HG03342 (cell line): ENCODE data around the gene TCF20.

ENCODE experiments used
- ATAC-seq: cut with Tn5 transposase; IDR thresholded peaks from one replicate; pipeline ENCODE4 v1.9.1; 2021; ENCODE audit warnings: mild to moderate bottlenecking, moderate library complexity; ENCODE audit not compliant: unreplicated experiment

Gene TCF20

GRCh38 chr22:42300259-42301076 is 30.0 kb upstream of the TCF20 start:
- peak; percentile 80 for ATAC-seq

DNA sequence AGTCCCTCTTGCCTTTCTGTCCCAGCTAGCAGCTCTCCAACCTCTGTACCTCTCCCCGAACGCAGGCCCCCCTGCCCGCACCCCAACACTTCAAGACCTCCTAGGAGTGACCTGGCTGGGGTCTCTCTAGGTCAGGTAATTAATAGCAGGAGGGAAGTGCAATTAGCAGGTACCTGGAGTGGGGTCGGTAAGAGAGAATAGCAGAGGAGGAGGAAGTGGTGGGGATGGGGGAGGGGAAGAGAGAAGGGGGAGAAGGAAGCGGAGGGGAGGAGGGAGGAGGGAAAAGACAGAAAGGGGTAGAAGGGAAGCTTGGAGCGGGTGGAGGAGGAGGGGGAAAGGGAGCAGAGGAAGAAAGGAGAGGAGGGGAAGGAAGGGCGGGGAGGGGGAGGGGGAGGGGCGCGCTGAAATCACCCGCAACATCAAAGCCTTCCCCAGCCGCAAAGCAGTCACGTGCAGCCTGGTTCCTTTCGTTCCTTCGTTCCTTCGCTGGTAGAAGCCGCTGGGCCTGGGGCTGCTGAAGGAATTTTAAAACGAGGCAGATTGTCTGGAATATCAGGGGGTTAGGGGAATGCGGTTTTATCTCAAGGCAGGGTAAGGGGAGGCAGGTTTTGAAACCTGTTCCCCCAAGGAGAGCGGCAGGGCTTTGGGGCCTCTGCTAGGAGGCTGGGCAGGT is 29.3 kb upstream of the TCF20 start:
- no peak for ATAC-seq

DNA sequence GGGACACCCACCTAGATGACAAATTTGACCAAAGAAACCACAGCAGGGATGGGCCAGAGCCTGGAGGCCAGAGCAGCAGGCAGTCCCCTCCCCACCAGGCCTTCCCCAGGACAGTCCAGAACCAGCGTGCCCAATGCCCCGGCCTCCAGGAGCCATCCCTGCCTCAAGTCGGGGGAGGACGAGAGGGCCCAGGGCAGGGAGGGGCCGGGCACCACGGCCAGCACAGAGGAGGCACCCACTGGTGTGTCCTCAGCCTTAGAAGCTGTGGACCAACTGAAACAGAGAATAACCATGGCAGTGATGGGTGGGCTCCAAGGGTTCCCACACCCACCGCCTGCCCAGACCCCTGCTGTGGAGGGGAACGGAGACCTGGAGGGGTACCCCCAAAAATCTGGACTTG is 28.3 kb upstream of the TCF20 start:
- no peak for ATAC-seq

GRCh38 chr22:42297778-42298177 is 27.3 kb upstream of the TCF20 start:
- no peak for ATAC-seq

GRCh38 chr22:42296883-42297282 is 26.4 kb upstream of the TCF20 start:
- no peak for ATAC-seq

DNA sequence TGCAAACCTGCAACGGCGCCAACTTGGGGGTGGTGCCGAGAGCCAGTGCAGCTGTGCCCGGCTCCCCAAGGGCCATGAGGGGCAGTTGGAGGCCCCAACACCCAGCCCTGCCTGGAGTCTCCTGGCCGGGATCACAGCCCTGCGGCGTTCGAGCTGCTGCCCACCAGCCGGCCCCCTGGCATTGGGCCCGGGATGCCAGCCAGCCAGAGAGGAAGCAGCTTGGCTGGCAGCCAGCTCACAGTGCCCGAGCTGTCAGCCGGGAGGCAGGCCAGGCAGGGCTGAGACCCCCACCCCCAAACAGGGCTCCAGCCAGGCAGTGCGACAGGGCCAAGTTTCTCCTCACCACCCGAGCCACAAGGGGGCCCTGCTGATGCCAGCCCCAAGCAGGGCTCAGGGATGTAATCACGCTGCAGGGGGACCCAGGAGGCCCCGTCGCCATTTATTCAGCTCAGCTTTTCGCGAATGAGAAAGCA is 26.0 kb upstream of the TCF20 start:
- ATAC-seq, result no peak

DNA sequence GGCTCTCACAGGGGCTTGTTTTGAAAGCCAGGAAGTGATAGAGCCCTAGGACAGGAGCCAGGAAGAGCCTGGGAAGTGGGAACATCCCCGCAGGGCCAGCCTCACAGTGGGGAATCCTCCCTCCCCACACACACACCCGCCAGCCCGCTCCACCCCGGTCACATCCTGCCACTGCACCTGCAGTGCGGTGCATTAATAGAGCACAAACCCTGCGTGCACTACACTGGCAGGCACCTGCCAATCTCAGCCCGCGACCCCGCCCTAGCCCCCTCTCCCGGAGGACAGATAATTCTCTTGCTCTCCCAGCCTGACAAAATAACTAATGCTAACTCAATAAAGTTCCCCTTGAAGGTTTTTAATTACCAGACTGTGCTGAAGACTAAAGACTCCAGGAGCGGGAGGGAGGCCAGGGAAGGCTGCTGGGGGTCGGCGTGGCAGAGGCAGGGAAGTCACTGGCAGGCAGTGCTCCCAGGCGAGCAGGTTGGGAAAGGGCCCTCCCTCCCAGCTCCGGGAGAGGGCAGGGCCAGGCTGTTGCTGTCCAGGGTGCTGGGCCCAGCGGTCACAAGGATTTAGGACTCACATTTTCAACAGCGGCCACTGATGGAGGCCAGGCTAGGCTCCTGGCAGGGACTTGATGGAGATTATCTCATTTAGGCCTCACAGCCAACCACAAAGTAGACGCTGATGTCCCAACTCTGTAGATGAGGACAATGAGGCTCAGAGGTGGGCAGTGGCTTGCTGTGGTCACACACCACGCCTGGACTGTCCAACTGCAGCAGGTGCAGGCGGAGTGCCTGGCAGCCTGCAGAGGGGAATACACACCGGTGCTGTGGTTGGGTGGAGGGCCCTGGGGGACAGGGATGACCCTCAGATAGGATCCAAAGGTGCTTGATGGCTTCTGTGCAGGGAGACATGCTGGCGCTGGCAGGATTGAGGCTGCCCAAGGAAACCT is 23.9 kb upstream of the TCF20 start:
- no peak for ATAC-seq

- ATAC-seq, result no peak
Measured at GRCh38 chr22:42292732-42293520, 22.5 kb upstream of the TCF20 start.

GRCh38 chr22:42291287-42291686 is 20.8 kb upstream of the TCF20 start:
- ATAC-seq, result no peak

- no peak for ATAC-seq
Measured at GRCh38 chr22:42289671-42290541, 19.5 kb upstream of the TCF20 start.

DNA sequence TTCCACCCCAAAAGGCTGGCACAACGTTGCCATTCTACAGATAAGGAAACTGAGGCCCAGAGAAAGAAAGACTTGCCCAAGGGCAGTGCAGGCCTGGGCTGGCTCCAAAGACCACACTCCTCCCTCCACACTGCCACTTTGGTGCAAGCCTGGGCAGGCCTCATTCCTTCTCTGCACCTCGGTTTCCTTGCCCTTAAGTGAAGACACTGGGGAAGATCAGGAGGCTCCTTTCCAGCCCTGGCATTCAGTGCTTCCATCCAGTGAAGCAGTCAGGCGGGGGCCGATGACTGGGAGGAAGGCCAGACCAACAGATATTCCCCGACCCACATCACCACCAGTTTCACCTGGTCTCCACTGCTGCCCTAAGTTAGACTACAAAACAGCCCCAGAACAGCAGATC is 18.3 kb upstream of the TCF20 start:
- ATAC-seq, result no peak

- no peak for ATAC-seq
Measured at GRCh38 chr22:42287174-42287890, 16.9 kb upstream of the TCF20 start.

GRCh38 chr22:42286205-42286604 is 15.8 kb upstream of the TCF20 start:
- no peak for ATAC-seq

GRCh38 chr22:42285604-42286003 is 15.2 kb upstream of the TCF20 start:
- no peak for ATAC-seq

DNA sequence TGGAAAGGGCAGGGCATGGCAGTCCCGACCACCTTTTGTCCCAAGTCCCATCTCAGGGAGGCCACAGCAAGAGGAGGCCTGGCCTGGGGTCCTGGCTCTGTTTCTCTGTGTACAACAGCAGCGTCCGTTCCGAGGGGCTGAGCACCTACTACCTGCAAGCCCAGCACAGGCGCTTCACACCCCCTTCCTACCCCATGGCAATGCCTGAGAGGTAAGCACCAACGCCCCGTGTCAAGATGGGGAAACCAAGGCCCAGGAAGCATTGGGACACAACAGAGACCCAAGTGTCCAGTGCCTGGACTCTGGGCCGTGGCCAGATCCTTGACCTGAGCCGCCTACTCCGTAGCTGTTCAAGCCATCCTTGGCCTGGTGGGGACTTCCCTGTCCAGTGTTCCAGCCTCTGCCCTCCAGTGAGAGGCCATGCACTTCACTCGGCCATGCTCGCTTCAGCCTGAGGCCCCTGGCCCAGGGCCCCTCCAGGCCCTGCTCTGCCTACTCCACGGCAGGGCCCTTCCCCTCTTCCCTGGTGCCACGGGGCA is 14.3 kb upstream of the TCF20 start:
- ATAC-seq, result no peak

DNA sequence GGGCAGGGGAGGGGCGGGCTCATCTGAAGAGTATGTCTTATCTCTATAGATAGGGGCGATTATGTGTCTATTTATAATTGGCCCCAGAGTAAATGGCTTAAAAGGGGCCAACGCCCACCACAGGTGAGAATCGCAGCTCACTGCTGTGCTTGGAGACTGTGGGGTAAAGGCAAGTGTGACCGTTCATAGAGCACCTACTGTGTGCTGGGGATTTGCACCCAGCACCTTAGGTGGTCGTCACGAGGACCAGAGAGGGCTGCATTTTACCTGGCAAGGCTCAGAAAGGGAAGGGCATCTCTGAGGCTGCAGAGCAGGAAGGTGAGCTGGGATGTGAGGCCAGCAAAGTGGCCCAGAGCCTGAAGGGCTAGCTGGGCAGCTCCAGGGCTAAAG is 13.7 kb upstream of the TCF20 start:
- no peak for ATAC-seq

- ATAC-seq, result no peak
Measured at GRCh38 chr22:42283278-42284201, 13.1 kb upstream of the TCF20 start.

- no peak for ATAC-seq
Measured at GRCh38 chr22:42282943-42283277, 12.5 kb upstream of the TCF20 start.
